ENCODE data around the gene RTP1. TPM values are rescaled to one million over a fixed set of nuclear protein-coding genes. Genes with fewer than 3 reads are reported as not detected.

The RTP1 gene
- total RNA-seq, 4 donors from 2014 or later: not detected

- Histone ChIP-seq H3K4me1 (no peaks in the 10 kb centered on the region), H3K9me3 (no peaks in the 10 kb centered on the region), H3K27ac (replicated peaks in 1 of 4) (no peak overlapping the region), H3K27me3 (no peaks in the 10 kb centered on the region), H3K36me3 (no peaks in the 10 kb centered on the region), H3K4me3 (no peak overlapping the region)
- no peak for DNase-seq (ENCODE audit: extremely low spot score)
- TF ChIP-seq EP300 (IDR thresholded peaks at IDR 0.05) (no peak), POLR2AphosphoS5 (IDR thresholded peaks at IDR 0.05) (no peak), POLR2A (IDR thresholded peaks at IDR 0.05; ENCODE audit: low read depth) (no peak), CTCF (IDR thresholded peaks at IDR 0.05) (no peak)
- intact Hi-C loops (cut with DNase I): no loop called here
- WGBS: 72% methylated on average over 5 of the region's 5 CpGs
These were observed 45.1 kb downstream of the RTP1 start for GRCh38 chr3:187242435-187242834.

- H3K9me3 ChIP-seq: no peaks in the 10 kb centered on the region
- H3K36me3 ChIP-seq: no peaks in the 10 kb centered on the region
- intact Hi-C loops (cut with DNase I): no loop called here
- no peaks in the 10 kb centered on the region for H3K27me3 ChIP-seq
- TF ChIP-seq POLR2AphosphoS5 (IDR thresholded peaks at IDR 0.05) (no peak), EP300 (IDR thresholded peaks at IDR 0.05) (no peak), CTCF (IDR thresholded peaks at IDR 0.05) (no peak), POLR2A (IDR thresholded peaks at IDR 0.05; ENCODE audit: low read depth) (no peak)
- H3K27ac ChIP-seq (replicated peaks in 1 of 4): no peak overlapping the region
- no peak overlapping the region for H3K4me3 ChIP-seq
- DNase-seq (ENCODE audit: extremely low spot score): no peak
- 95% methylated on average over 4 of the region's 4 CpGs for WGBS
- H3K4me1 ChIP-seq: no peaks in the 10 kb centered on the region
These were observed 45.6 kb downstream of the RTP1 start for GRCh38 chr3:187242900-187243299.

GRCh38 chr3:187243933-187244524 is 46.7 kb downstream of the RTP1 start:
- WGBS: 76% methylated on average over 2 of the region's 2 CpGs
- H3K4me3 ChIP-seq: no peak overlapping the region
- TF ChIP-seq POLR2A (IDR thresholded peaks at IDR 0.05; ENCODE audit: low read depth): no peak
- no peak for TF ChIP-seq POLR2AphosphoS5 (IDR thresholded peaks at IDR 0.05)
- TF ChIP-seq EP300 (IDR thresholded peaks at IDR 0.05): no peak
- TF ChIP-seq CTCF (IDR thresholded peaks at IDR 0.05): no peak
- H3K4me1 ChIP-seq: no peaks in the 10 kb centered on the region
- no peaks in the 10 kb centered on the region for H3K9me3 ChIP-seq
- H3K27me3 ChIP-seq: no peaks in the 10 kb centered on the region
- no peak for DNase-seq (ENCODE audit: extremely low spot score)
- H3K27ac ChIP-seq (replicated peaks in 1 of 4): no peak overlapping the region
- no peaks in the 10 kb centered on the region for H3K36me3 ChIP-seq
- intact Hi-C loops (cut with DNase I): no loop called here

GRCh38 chr3:187247398-187247797 is 50.1 kb downstream of the RTP1 start:
- Histone ChIP-seq H3K27ac (replicated peaks in 1 of 4) (no peak overlapping the region), H3K4me1 (no peaks in the 10 kb centered on the region), H3K9me3 (no peaks in the 10 kb centered on the region), H3K27me3 (no peaks in the 10 kb centered on the region), H3K36me3 (peaks cover 0 to 22% (median 0%) of the 10 kb centered on the region in 4 donors), H3K4me3 (no peak overlapping the region)
- DNase-seq (ENCODE audit: extremely low spot score): no peak
- WGBS: 66% methylated on average over 3 of the region's 3 CpGs
- intact Hi-C loops (cut with DNase I): no loop called here
- no peak for TF ChIP-seq CTCF (IDR thresholded peaks at IDR 0.05)
- no peak for TF ChIP-seq POLR2AphosphoS5 (IDR thresholded peaks at IDR 0.05)
- TF ChIP-seq EP300 (IDR thresholded peaks at IDR 0.05): no peak
- no peak for TF ChIP-seq POLR2A (IDR thresholded peaks at IDR 0.05; ENCODE audit: low read depth)

Other genes with a start within 250 kb of the RTP1 start
- 1 to 10 TPM; 3.6 to 9.1 (median 7.5) TPM for gene RPL39L, start 58.0 kb upstream of the RTP1 start, total RNA-seq
- gene MASP1, start 94.3 kb downstream of the RTP1 start, total RNA-seq: 1 to 10 TPM in 2 of 4 donors, under 1 TPM in 2; 0.66 to 3.5 (median 2.1) TPM
- gene RTP4, start 170.9 kb downstream of the RTP1 start, total RNA-seq: 1 to 10 TPM in 1 of 4 donors, under 1 TPM in 3; 0.50 to 1.3 (median 0.77) TPM